Suprapubic skin (tissue), 3 donors: ENCODE measurements around the gene CCDC150.

Experiments
- CTCF ChIP-seq, 2 donors: fragments of 200-600 bp in 1 of 2; fragments of 450-650 bp in 1 of 2; sonication (generic) in 1 of 2; IDR thresholded peaks; one replicate each; pipeline ENCODE4 v1.5.1; 2016 to 2019; ENCODE audit warnings: antibody characterized with exemption in 2 of 2, mild to moderate bottlenecking in 1 of 2, moderate library complexity in 1 of 2
- EP300 ChIP-seq: sonication (generic); formaldehyde crosslinking; IDR thresholded peaks from one replicate; pipeline ENCODE4 v1.6.1; 2017; ENCODE audit warnings: antibody characterized with exemption

DNA sequence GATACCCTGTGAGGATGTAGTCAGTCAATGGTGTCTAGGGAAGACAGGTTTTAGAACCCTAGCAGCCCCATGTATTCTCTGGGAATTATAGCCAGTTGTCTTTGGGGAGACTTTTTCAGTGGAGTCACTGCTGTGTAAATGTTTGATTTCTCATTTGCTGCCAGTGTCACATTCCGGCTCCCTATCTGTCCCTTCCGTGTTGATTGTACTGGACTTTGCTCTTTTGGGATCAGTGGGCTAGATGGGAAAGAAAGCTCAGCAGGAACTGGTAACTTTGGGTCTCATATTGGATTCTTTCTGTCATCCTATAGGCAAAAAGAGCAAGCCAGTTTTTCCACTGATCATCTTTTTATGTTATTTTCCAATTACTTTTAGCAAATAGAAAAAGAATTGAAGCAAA lies 89.9 kb downstream of the CCDC150 start:
- TF ChIP-seq CTCF (IDR thresholded peaks at IDR 0.05): no peak
- no peak for TF ChIP-seq EP300
